ENCODE results near the gene MYBBP1A. TPM values are rescaled to one million over a fixed set of nuclear protein-coding genes. Genes with fewer than 3 reads are reported as not detected.
A peak's percentile ranks its signal among the peaks of the same experiment; 100 is the strongest.

MYBBP1A gene
- total RNA-seq, 4 donors from 2014 or later = 42.5 to 60.2 (median 48.9) TPM

DNA sequence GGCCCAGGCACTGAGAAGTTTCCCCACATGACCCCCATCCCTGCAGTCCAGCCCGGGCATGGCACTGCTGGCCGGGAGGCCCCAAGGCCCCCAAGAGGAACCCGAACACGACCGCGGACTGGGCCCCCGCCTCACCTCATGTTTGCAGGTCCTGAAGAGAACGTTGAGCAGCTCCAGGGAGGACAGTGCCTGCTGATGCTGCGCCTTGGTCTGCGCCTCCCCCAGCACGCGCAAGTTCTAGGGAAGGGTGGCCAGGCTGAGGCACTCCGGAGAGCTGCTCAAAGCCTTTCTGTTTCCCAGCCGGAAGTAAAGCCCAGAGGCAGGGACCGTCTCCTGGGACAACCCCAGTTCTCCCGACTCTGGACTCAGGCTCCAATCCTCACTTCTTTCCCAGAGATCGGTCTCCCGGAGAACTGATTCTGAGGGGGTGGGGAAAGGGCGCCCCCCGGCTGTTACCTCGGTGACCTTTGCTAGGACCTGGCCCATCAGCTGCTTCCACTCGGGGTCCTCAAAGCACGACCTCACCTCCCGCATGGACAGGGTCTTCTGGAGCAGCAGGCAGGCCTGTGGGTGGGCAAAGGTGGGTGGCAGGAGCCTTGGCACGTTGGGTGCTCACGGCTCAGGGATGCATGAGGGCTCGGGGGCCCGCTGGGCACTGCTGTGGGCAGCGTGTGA lies 13.7 kb downstream of the MYBBP1A start:
- ATAC-seq = peak; percentile 10 to 11
- H3K27ac ChIP-seq = peak overlapping the region; percentile 57 to 79 (median 70)
- no peaks in the 10 kb centered on the region for H3K27me3 ChIP-seq
- TF ChIP-seq, protein P1, sequence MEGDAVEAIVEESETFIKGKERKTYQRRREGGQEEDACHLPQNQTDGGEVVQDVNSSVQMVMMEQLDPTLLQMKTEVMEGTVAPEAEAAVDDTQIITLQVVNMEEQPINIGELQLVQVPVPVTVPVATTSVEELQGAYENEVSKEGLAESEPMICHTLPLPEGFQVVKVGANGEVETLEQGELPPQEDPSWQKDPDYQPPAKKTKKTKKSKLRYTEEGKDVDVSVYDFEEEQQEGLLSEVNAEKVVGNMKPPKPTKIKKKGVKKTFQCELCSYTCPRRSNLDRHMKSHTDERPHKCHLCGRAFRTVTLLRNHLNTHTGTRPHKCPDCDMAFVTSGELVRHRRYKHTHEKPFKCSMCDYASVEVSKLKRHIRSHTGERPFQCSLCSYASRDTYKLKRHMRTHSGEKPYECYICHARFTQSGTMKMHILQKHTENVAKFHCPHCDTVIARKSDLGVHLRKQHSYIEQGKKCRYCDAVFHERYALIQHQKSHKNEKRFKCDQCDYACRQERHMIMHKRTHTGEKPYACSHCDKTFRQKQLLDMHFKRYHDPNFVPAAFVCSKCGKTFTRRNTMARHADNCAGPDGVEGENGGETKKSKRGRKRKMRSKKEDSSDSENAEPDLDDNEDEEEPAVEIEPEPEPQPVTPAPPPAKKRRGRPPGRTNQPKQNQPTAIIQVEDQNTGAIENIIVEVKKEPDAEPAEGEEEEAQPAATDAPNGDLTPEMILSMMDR (IDR thresholded peaks at IDR 0.05 in 4 of 5, conservative IDR thresholded peaks at IDR 0.05 in 1 of 5) = no peak
- TF ChIP-seq POLR2A (IDR thresholded peaks at IDR 0.05) = no peak
- peaks cover 0 to 59% of the 10 kb centered on the region in 2 donors for H3K36me3 ChIP-seq
- intact Hi-C loops (cut with DNase I; ENCODE audit: low total_unique reads) (no loop called here), in situ Hi-C loops (cut with MboI; ENCODE audit: low sequenced_read_pairs in 4 of 4) (no loop called here)
- H3K9me3 ChIP-seq = no peaks in the 10 kb centered on the region
- no peak overlapping the region for H3K4me3 ChIP-seq
- no peak for DNase-seq
- peaks cover 29 to 48% of the 10 kb centered on the region in 2 donors for H3K4me1 ChIP-seq

DNA sequence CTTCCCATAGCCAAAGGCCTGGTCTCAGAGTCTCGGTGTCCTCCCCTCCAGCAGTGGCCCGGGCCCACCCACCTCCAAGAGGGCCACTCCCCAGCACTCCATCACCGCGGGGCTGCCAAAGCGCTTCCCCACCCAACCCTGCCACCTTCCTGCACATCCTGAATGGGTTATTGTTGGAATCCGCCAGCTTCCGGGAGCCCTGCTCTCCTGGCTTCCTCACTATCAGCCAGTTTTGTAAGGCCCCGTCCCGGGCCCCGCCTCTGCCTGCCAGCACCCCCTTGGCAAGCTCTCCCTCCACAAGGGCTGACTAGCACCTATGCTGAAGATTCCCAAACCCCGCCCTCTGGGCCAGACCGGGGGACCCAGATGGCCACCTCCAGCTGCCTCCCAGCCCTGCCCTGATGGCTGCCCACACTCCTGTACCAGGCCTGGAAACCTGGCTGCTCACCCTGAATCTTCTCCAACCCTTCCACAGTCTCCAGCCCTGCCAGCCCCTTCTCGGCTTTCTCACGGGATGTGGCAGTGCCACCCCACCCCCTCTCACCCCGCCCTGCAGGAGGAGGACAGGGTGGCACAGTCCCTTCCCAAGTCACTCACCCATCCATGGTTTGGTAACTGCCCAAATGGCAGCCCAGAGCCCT lies 14.4 kb downstream of the MYBBP1A start:
- H3K36me3 ChIP-seq = peaks cover 0 to 56% of the 10 kb centered on the region in 2 donors
- intact Hi-C loops (cut with DNase I; ENCODE audit: low total_unique reads) = no loop called here
- H3K27ac ChIP-seq = peak overlapping the region; percentile 57 to 79 (median 70)
- DNase-seq = peak; percentile 75 to 86
- in situ Hi-C loops (cut with MboI; ENCODE audit: low sequenced_read_pairs in 4 of 4) = no loop called here
- peak; percentile 69 to 71 for ATAC-seq
- TF ChIP-seq, protein P1 (IDR thresholded peaks at IDR 0.05 in 4 of 5, conservative IDR thresholded peaks at IDR 0.05 in 1 of 5) = no peak
- no peak for TF ChIP-seq POLR2A (IDR thresholded peaks at IDR 0.05)
- H3K27me3 ChIP-seq = no peaks in the 10 kb centered on the region
- H3K9me3 ChIP-seq = no peaks in the 10 kb centered on the region
- H3K4me1 ChIP-seq = peaks cover 35 to 54% of the 10 kb centered on the region in 2 donors
- H3K4me3 ChIP-seq = no peak overlapping the region

DNA sequence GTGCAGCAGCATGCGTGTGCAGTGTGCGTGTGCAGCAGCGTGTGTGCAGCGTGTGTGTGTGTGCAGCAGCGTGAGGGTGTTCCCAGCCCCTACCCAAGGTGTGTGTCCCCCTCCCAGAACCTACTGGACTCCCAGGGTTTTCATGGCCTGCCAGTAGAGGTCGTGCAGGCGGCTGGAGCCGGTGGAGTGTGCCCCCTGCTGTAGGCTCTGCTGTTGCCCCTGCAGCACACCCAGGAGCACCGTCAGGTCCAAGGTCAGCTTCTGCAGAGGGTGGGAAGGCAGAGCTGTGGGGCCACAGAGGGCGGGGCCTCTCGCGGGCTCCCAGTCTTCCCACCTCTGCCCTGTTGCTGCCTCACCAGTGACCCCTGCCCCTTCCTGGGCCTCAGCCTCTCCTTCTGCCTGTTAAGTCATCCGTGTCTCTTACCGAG lies 14.9 kb downstream of the MYBBP1A start:
- ATAC-seq (no peak), DNase-seq (no peak)
- H3K27ac ChIP-seq = peak overlapping the region; percentile 57 to 79 (median 70)
- peaks cover 0 to 53% of the 10 kb centered on the region in 2 donors for H3K36me3 ChIP-seq
- peaks cover 41 to 52% of the 10 kb centered on the region in 2 donors for H3K4me1 ChIP-seq
- no peak overlapping the region for H3K4me3 ChIP-seq
- H3K27me3 ChIP-seq = no peaks in the 10 kb centered on the region
- no peaks in the 10 kb centered on the region for H3K9me3 ChIP-seq
- intact Hi-C loops (cut with DNase I; ENCODE audit: low total_unique reads) (no loop called here), in situ Hi-C loops (cut with MboI; ENCODE audit: low sequenced_read_pairs in 4 of 4) (no loop called here)
- TF ChIP-seq POLR2A (IDR thresholded peaks at IDR 0.05) = no peak
- TF ChIP-seq, protein P1 (IDR thresholded peaks at IDR 0.05 in 4 of 5, conservative IDR thresholded peaks at IDR 0.05 in 1 of 5) = peak in 2 of 5 experiments; percentile 8 to 33

DNA sequence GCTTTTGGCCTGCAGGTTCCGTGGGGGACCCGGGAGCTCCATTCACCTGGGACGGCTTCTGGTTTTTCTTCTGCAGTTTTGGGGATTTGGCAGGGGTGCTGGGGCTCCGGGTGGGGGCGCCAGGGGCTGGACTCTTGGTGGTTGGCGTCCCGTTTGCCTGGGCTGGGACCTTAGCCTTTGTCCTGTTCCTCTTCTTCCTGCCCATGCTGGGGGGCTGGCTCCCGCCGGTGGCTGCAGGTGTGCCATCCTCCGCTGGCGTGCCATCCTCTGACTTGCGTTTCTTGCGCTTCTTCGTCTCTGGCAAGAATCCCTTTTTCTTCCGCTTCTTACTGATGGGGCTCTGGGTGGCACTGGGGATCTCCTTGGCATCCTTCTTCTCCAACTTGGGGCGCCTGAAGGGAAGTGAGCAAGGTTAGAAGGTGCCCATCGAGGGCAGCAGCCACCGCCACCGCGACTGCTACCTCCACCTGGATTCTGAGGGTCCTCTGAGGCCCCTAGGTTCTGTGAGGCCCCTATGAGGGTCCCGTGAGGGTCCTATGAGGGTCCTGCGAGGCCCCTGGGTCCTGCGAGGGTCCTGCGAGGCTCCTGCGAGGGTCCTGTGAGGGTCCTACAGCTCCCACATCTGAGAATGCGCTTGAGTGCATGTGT lies 15.5 kb downstream of the MYBBP1A start:
- intact Hi-C loops (cut with DNase I; ENCODE audit: low total_unique reads) (no loop called here), in situ Hi-C loops (cut with MboI; ENCODE audit: low sequenced_read_pairs in 4 of 4) (no loop called here)
- ATAC-seq (no peak), DNase-seq (no peak)
- TF ChIP-seq, protein P1 (IDR thresholded peaks at IDR 0.05 in 4 of 5, conservative IDR thresholded peaks at IDR 0.05 in 1 of 5) = no peak
- TF ChIP-seq POLR2A (IDR thresholded peaks at IDR 0.05) = no peak
- H3K4me1 ChIP-seq = peaks cover 45 to 51% of the 10 kb centered on the region in 2 donors
- H3K36me3 ChIP-seq = peaks cover 0 to 48% of the 10 kb centered on the region in 2 donors
- H3K27me3 ChIP-seq = no peaks in the 10 kb centered on the region
- no peak overlapping the region for H3K4me3 ChIP-seq
- no peaks in the 10 kb centered on the region for H3K9me3 ChIP-seq
- H3K27ac ChIP-seq = peak overlapping the region in 2 of 4 donors; percentile 63 to 79
